HG03354 (cell line): Measurements from ENCODE around the gene SDK1.
A peak's percentile ranks its signal among the peaks of the same experiment; 100 is the strongest.

Source experiments
- ATAC-seq: cut with Tn5 transposase; IDR thresholded peaks from one replicate; pipeline ENCODE4 v1.9.1; 2021; ENCODE audit warnings: mild to moderate bottlenecking; ENCODE audit not compliant: unreplicated experiment, poor library complexity, severe bottlenecking

Gene SDK1

GRCh38 chr7:3300651-3301448, at the start of gene SDK1:
Gene SDK1 (plus strand): TSS chr7:3301252. CDS start chr7:3301587, 335 bp downstream.
- ATAC-seq = peak; percentile 92

GRCh38 chr7:3254718-3255117, 46.3 kb upstream of the SDK1 start:
- ATAC-seq = no peak

GRCh38 chr7:3259711-3260400, 41.2 kb upstream of the SDK1 start:
- no peak for ATAC-seq

- ATAC-seq = no peak
Observed at GRCh38 chr7:3260401-3260715, 40.7 kb upstream of the SDK1 start.

GRCh38 chr7:3264693-3265339, 36.2 kb upstream of the SDK1 start:
- ATAC-seq = no peak

- no peak for ATAC-seq
Observed at GRCh38 chr7:3265388-3265787, 35.7 kb upstream of the SDK1 start.

GRCh38 chr7:3266240-3266639, 34.8 kb upstream of the SDK1 start:
- ATAC-seq = no peak

- ATAC-seq = no peak
Observed at GRCh38 chr7:3267966-3268690, 32.9 kb upstream of the SDK1 start.

GRCh38 chr7:3270362-3270761, 30.7 kb upstream of the SDK1 start:
- ATAC-seq = no peak

- ATAC-seq = no peak
Observed at GRCh38 chr7:3271298-3271697, 29.8 kb upstream of the SDK1 start.

GRCh38 chr7:3272691-3273141, 28.3 kb upstream of the SDK1 start:
- ATAC-seq = no peak

- no peak for ATAC-seq
Observed at GRCh38 chr7:3274131-3274530, 26.9 kb upstream of the SDK1 start.

GRCh38 chr7:3277604-3278572, 23.2 kb upstream of the SDK1 start:
- no peak for ATAC-seq

- ATAC-seq = no peak
Observed at GRCh38 chr7:3279147-3279818, 21.8 kb upstream of the SDK1 start.

- no peak for ATAC-seq
Observed at GRCh38 chr7:3280445-3280844, 20.6 kb upstream of the SDK1 start.

GRCh38 chr7:3280946-3281656, 20.0 kb upstream of the SDK1 start:
- ATAC-seq = no peak

GRCh38 chr7:3282457-3282856, 18.6 kb upstream of the SDK1 start:
- ATAC-seq = no peak

GRCh38 chr7:3283130-3283704, 17.8 kb upstream of the SDK1 start:
- no peak for ATAC-seq
